SHP77 (cell line): ENCODE results near the gene NXPH4.
A peak's percentile ranks its signal among the peaks of the same experiment; 100 is the strongest.

Source experiments
- DNase-seq, 2 experiments: peaks; one replicate each; lab custom pipeline; 2025; lab: John Stamatoyannopoulos, UW

Gene NXPH4

GRCh38 chr12:57243521-57244311 lies 27.1 kb downstream of the NXPH4 start:
- peak; percentile 69 to 77 for DNase-seq

- no peak for DNase-seq
Observed at GRCh38 chr12:57244312-57244696, 27.7 kb downstream of the NXPH4 start.

- no peak for DNase-seq
Observed at GRCh38 chr12:57247041-57247440, 30.4 kb downstream of the NXPH4 start.

GRCh38 chr12:57248934-57249742 lies 32.5 kb downstream of the NXPH4 start:
- no peak for DNase-seq

GRCh38 chr12:57250541-57250940 lies 33.9 kb downstream of the NXPH4 start:
- no peak for DNase-seq

- no peak for DNase-seq
Observed at GRCh38 chr12:57250956-57251355, 34.4 kb downstream of the NXPH4 start, which contains the start of gene STAC3. Gene STAC3 (minus strand): TSS chr12:57251187. CDS start chr12:57249636, 1,551 bp downstream.

GRCh38 chr12:57254506-57255280 lies 38.1 kb downstream of the NXPH4 start:
- DNase-seq: no peak

- no peak for DNase-seq
Observed at GRCh38 chr12:57255916-57256315, 39.3 kb downstream of the NXPH4 start.

- no peak for DNase-seq
Observed at GRCh38 chr12:57258977-57259970, 42.7 kb downstream of the NXPH4 start.

GRCh38 chr12:57260366-57260765 lies 43.8 kb downstream of the NXPH4 start:
- DNase-seq: no peak

- no peak for DNase-seq
Observed at GRCh38 chr12:57261428-57261865, 44.9 kb downstream of the NXPH4 start.

- DNase-seq: no peak
Observed at GRCh38 chr12:57262126-57262822, 45.7 kb downstream of the NXPH4 start.

- DNase-seq: no peak
Observed at GRCh38 chr12:57263096-57263495, 46.5 kb downstream of the NXPH4 start.

GRCh38 chr12:57266681-57267080 lies 50.1 kb downstream of the NXPH4 start:
- DNase-seq: no peak

GRCh38 chr12:57268264-57268663 lies 51.7 kb downstream of the NXPH4 start:
- DNase-seq: no peak

- no peak for DNase-seq
Observed at GRCh38 chr12:57270966-57271470, 54.4 kb downstream of the NXPH4 start.

- no peak for DNase-seq
Observed at GRCh38 chr12:57272337-57273151, 56.0 kb downstream of the NXPH4 start.

GRCh38 chr12:57273516-57273915 lies 56.9 kb downstream of the NXPH4 start:
- DNase-seq: no peak
